ENCODE results near the gene NRF1.

NRF1 gene

GRCh38 chr7:129742256-129742655 is 130.7 kb downstream of the NRF1 start:
- no peak for DNase-seq

- no peak for DNase-seq
Observed at GRCh38 chr7:129746857-129747529, 135.5 kb downstream of the NRF1 start.

GRCh38 chr7:129748356-129749109 is 137.0 kb downstream of the NRF1 start:
- no peak for DNase-seq

GRCh38 chr7:129750091-129750490 is 138.6 kb downstream of the NRF1 start:
- no peak for DNase-seq

GRCh38 chr7:129750501-129750900 is 139.0 kb downstream of the NRF1 start:
- DNase-seq: no peak

- no peak for DNase-seq
Observed at GRCh38 chr7:129751916-129752315, 140.4 kb downstream of the NRF1 start.

- no peak for DNase-seq
Observed at GRCh38 chr7:129752760-129753159, 141.2 kb downstream of the NRF1 start.

- DNase-seq: no peak
Observed at GRCh38 chr7:129754406-129754805, 142.9 kb downstream of the NRF1 start.

- no peak for DNase-seq
Observed at GRCh38 chr7:129757991-129758390, 146.5 kb downstream of the NRF1 start.

- DNase-seq: no peak
Observed at GRCh38 chr7:129762387-129762969, 151.0 kb downstream of the NRF1 start.

GRCh38 chr7:129764247-129765084 is 152.9 kb downstream of the NRF1 start:
- DNase-seq: no peak

GRCh38 chr7:129765352-129765751 is 153.8 kb downstream of the NRF1 start:
- DNase-seq: no peak

- DNase-seq: no peak
Observed at GRCh38 chr7:129767120-129768015, 155.8 kb downstream of the NRF1 start.

- no peak for DNase-seq
Observed at GRCh38 chr7:129768614-129769399, 157.3 kb downstream of the NRF1 start.

GRCh38 chr7:129769400-129769774 is 157.9 kb downstream of the NRF1 start:
- DNase-seq: no peak

GRCh38 chr7:129769866-129770808 is 158.6 kb downstream of the NRF1 start:
- no peak for DNase-seq

- DNase-seq: no peak
Observed at GRCh38 chr7:129771201-129771927, 159.8 kb downstream of the NRF1 start.

- no peak for DNase-seq
Observed at GRCh38 chr7:129771928-129772479, 160.5 kb downstream of the NRF1 start.

- DNase-seq: no peak
Observed at GRCh38 chr7:129772646-129773280, 161.2 kb downstream of the NRF1 start.

All from SIG-M5 (cell line).